B cell (primary cell): Measurements from ENCODE around the gene ATN1. TPM values are rescaled to one million over a fixed set of nuclear protein-coding genes. Genes with fewer than 3 reads are reported as not detected.
A peak's percentile ranks its signal among the peaks of the same experiment; 100 is the strongest.

ENCODE experiments used
- polyA plus RNA-seq: library from polyadenylated mRNA; depleted of rRNA; stranded (reverse); fragments of >200 nt; gene quantifications from 2 replicates; pipeline ENCODE4 v1.2.3, GENCODE V29; 2012
- small RNA-seq: library from RNA; depleted of rRNA; stranded (forward); fragments of <200 nt; gene quantifications from one replicate; pipeline ENCODE3, GENCODE V24; 2012; ENCODE audit warnings: low replicate concordance, low read depth; ENCODE audit not compliant: insufficient read length
- total RNA-seq, 2 donors: library from RNA; stranded (reverse); fragments of 120-200 nt in 1 of 2; gene quantifications; 1 replicate in 1 of 2; 2 replicates in 1 of 2; pipeline versions ENCODE4 v1.2.3 to v1.2.4, GENCODE V29; 2013 to 2022

Gene ATN1
- total and polyA plus RNA-seq, 2 donors (not counting 1 experiment from before 2014, with no cell fraction given) = 21.0 to 50.8 TPM

Small RNA genes lying within 50 kb of the gene (small RNA-seq; reads per million reads assigned to genes)
- gene MIR141 = 6.1 reads per million, percentile 74 among the genes with 10 or more reads in this experiment
- 26.8 reads per million, percentile 91 among the genes with 10 or more reads in this experiment for gene MIR200C
- gene RNU7-1 = not detected
- gene SCARNA12 = 4.0 reads per million, percentile 60 among the genes with 10 or more reads in this experiment

Other genes with a start within 250 kb of the ATN1 start
- gene ZNF384, start 238.6 kb upstream of the ATN1 start, total RNA-seq = 108 and 115 TPM in 2 replicates
- 64.8 and 83.4 TPM in 2 replicates for gene ZNF384, start 238.6 kb upstream of the ATN1 start, polyA plus RNA-seq
- gene PIANP, start 227.1 kb upstream of the ATN1 start, total RNA-seq = 0.51 and 0.54 TPM in 2 replicates
- 0.23 and 0.24 TPM in 2 replicates for gene PIANP, start 227.1 kb upstream of the ATN1 start, polyA plus RNA-seq
- gene COPS7A, start 203.9 kb upstream of the ATN1 start, total RNA-seq = 28.3 and 29.4 TPM in 2 replicates
- gene COPS7A, start 203.9 kb upstream of the ATN1 start, polyA plus RNA-seq = 42.3 and 46.0 TPM in 2 replicates
- gene MLF2, start 174.8 kb upstream of the ATN1 start, total RNA-seq = 97.2 and 106 TPM in 2 replicates
- gene MLF2, start 174.8 kb upstream of the ATN1 start, polyA plus RNA-seq = 190 and 205 TPM in 2 replicates
- gene PTMS, start 161.6 kb upstream of the ATN1 start, total RNA-seq = 2.1 and 3.4 TPM in 2 replicates
- gene PTMS, start 161.6 kb upstream of the ATN1 start, polyA plus RNA-seq = 1.0 and 2.2 TPM in 2 replicates
- gene LAG3, start 155.4 kb upstream of the ATN1 start, total RNA-seq = not detected in 2 replicates
- gene LAG3, start 155.4 kb upstream of the ATN1 start, polyA plus RNA-seq = not detected in 2 replicates
- gene CD4, start 138.4 kb upstream of the ATN1 start, total RNA-seq = 0.49 TPM in 2 replicates
- gene CD4, start 138.4 kb upstream of the ATN1 start, polyA plus RNA-seq = 2.1 and 2.2 TPM in 2 replicates
- not detected in 2 replicates for gene GPR162, start 106.1 kb upstream of the ATN1 start, total RNA-seq
- 0.50 and 0.54 TPM in 2 replicates for gene GPR162, start 106.1 kb upstream of the ATN1 start, polyA plus RNA-seq
- gene P3H3, start 99.6 kb upstream of the ATN1 start, total RNA-seq = 0.22 TPM in 1 of 2 replicates, not detected in the other
- 0.09 and 0.85 TPM in 2 replicates for gene P3H3, start 99.6 kb upstream of the ATN1 start, polyA plus RNA-seq
- gene GNB3, start 87.0 kb upstream of the ATN1 start, total RNA-seq = 0.27 and 0.49 TPM in 2 replicates
- 0.27 and 0.71 TPM in 2 replicates for gene GNB3, start 87.0 kb upstream of the ATN1 start, polyA plus RNA-seq
- gene CDCA3, start 76.7 kb upstream of the ATN1 start, total RNA-seq = 1.6 and 1.8 TPM in 2 replicates
- 2.0 and 2.3 TPM in 2 replicates for gene CDCA3, start 76.7 kb upstream of the ATN1 start, polyA plus RNA-seq
- gene USP5, start 75.8 kb upstream of the ATN1 start, total RNA-seq = 56.8 and 59.7 TPM in 2 replicates
- 35.1 and 35.5 TPM in 2 replicates for gene USP5, start 75.8 kb upstream of the ATN1 start, polyA plus RNA-seq
- gene TPI1, start 60.4 kb upstream of the ATN1 start, total RNA-seq = 178 and 181 TPM in 2 replicates
- 107 and 187 TPM in 2 replicates for gene TPI1, start 60.4 kb upstream of the ATN1 start, polyA plus RNA-seq
- gene SPSB2, start 54.7 kb upstream of the ATN1 start, total RNA-seq = 13.5 and 16.0 TPM in 2 replicates
- 6.4 and 9.4 TPM in 2 replicates for gene SPSB2, start 54.7 kb upstream of the ATN1 start, polyA plus RNA-seq
- gene LRRC23, start 23.1 kb upstream of the ATN1 start, total RNA-seq = 14.4 and 15.5 TPM in 2 replicates
- gene LRRC23, start 23.1 kb upstream of the ATN1 start, polyA plus RNA-seq = 5.3 and 7.0 TPM in 2 replicates
- gene ENO2, start 13.4 kb upstream of the ATN1 start, total RNA-seq = 55.3 and 59.7 TPM in 2 replicates
- gene ENO2, start 13.4 kb upstream of the ATN1 start, polyA plus RNA-seq = 32.9 and 42.5 TPM in 2 replicates
- gene RNU7-1, start 15.9 kb downstream of the ATN1 start, total RNA-seq = not detected in 2 replicates
- gene RNU7-1, start 15.9 kb downstream of the ATN1 start, polyA plus RNA-seq = not detected in 2 replicates
- gene C12orf57, start 16.1 kb downstream of the ATN1 start, total RNA-seq = 90.9 and 95.0 TPM in 2 replicates
- 430 and 460 TPM in 2 replicates for gene C12orf57, start 16.1 kb downstream of the ATN1 start, polyA plus RNA-seq
- 311 and 312 TPM in 2 replicates for gene PTPN6, start 23.4 kb downstream of the ATN1 start, total RNA-seq
- 674 and 874 TPM in 2 replicates for gene PTPN6, start 23.4 kb downstream of the ATN1 start, polyA plus RNA-seq
- gene PHB2, start 42.7 kb downstream of the ATN1 start, total RNA-seq = 158 and 171 TPM in 2 replicates
- gene PHB2, start 42.7 kb downstream of the ATN1 start, polyA plus RNA-seq = 199 and 269 TPM in 2 replicates
- 65.1 and 67.0 TPM in 2 replicates for gene EMG1, start 43.0 kb downstream of the ATN1 start, total RNA-seq
- 16.5 and 25.5 TPM in 2 replicates for gene EMG1, start 43.0 kb downstream of the ATN1 start, polyA plus RNA-seq
- 26.2 and 26.3 TPM in 2 replicates for gene LPCAT3, start 90.5 kb downstream of the ATN1 start, total RNA-seq
- gene LPCAT3, start 90.5 kb downstream of the ATN1 start, polyA plus RNA-seq = 14.7 and 17.6 TPM in 2 replicates
- gene C1S, start 132.8 kb downstream of the ATN1 start, total RNA-seq = 0.64 and 0.78 TPM in 2 replicates
- gene C1S, start 132.8 kb downstream of the ATN1 start, polyA plus RNA-seq = 0.21 and 2.3 TPM in 2 replicates
- 1.2 and 2.0 TPM in 2 replicates for gene C1R, start 164.5 kb downstream of the ATN1 start, total RNA-seq
- gene C1R, start 164.5 kb downstream of the ATN1 start, polyA plus RNA-seq = 1.5 and 3.1 TPM in 2 replicates
- gene C1RL, start 181.3 kb downstream of the ATN1 start, total RNA-seq = 24.9 and 28.9 TPM in 2 replicates
- gene C1RL, start 181.3 kb downstream of the ATN1 start, polyA plus RNA-seq = 13.5 and 14.3 TPM in 2 replicates
- gene RBP5, start 200.9 kb downstream of the ATN1 start, total RNA-seq = 0.63 and 1.1 TPM in 2 replicates
- gene RBP5, start 200.9 kb downstream of the ATN1 start, polyA plus RNA-seq = 0.74 TPM in 1 of 2 replicates, not detected in the other
- gene CLSTN3, start 202.4 kb downstream of the ATN1 start, total RNA-seq = 36.5 and 41.2 TPM in 2 replicates
- 23.1 and 31.7 TPM in 2 replicates for gene CLSTN3, start 202.4 kb downstream of the ATN1 start, polyA plus RNA-seq